Activated CD8-positive, alpha-beta T cell treated with anti-CD3 and anti-CD28 coated beads, Interleukin-2, amount 10 ng/mL, durations not matched to agents 7 days and 5 days (primary cell): Measurements from ENCODE around the gene GRAMD2B. TPM values are rescaled to one million over a fixed set of nuclear protein-coding genes. Genes with fewer than 3 reads are reported as not detected.

Experiments used
- ATAC-seq: fragments of 150-1000 bp; cut with Tn5 transposase; one replicate; pipeline ENCODE4 v1.10.0; 2021; ENCODE audit warnings: moderate library complexity
- CTCF ChIA-PET: fragments of 350-600 bp; sonication (Branson Sonifier 250); formaldehyde crosslinking; loops from one replicate; lab custom pipeline; 2021; ENCODE audit warnings: antibody characterized with exemption; lab: Charles Lee
- POLR2A ChIA-PET: fragments of 350-600 bp; sonication (Branson Sonifier 250); formaldehyde crosslinking; loops from one replicate; lab custom pipeline; 2021; ENCODE audit warnings: antibody characterized with exemption; lab: Charles Lee
- DNase-seq: peaks from one replicate; pipeline ENCODE4 v3.0.0-alpha.2; 2020
- H3K27ac Mint-ChIP-seq: one replicate; pipeline ENCODE4 v1.8.0; 2021; ENCODE audit warnings: mild to moderate bottlenecking, mixed read lengths
- H3K27me3 Mint-ChIP-seq: one replicate; pipeline ENCODE4 v1.8.0; 2021; ENCODE audit warnings: low read depth, mixed read lengths
- H3K36me3 Mint-ChIP-seq: one replicate; pipeline ENCODE4 v1.8.0; 2021; ENCODE audit warnings: low read depth, mixed read lengths
- H3K4me1 Mint-ChIP-seq: one replicate; pipeline ENCODE4 v1.8.0; 2021; ENCODE audit warnings: low read depth, mixed read lengths
- H3K4me3 Mint-ChIP-seq: one replicate; pipeline ENCODE4 v1.8.0; 2021; ENCODE audit warnings: mild to moderate bottlenecking, mixed read lengths
- H3K9me3 Mint-ChIP-seq: one replicate; pipeline ENCODE4 v1.8.0; 2022; ENCODE audit warnings: mixed read lengths; ENCODE audit not compliant: insufficient read depth
- total RNA-seq, 2 experiments: library from RNA; stranded (reverse); gene quantifications; one replicate each; pipeline ENCODE4 v1.2.3, GENCODE V29; 2021

GRAMD2B gene
- total RNA-seq, 2 experiments from 2014 or later, result 3.3 to 6.5 TPM

- H3K36me3 Mint-ChIP-seq, result peaks cover 24% of the 10 kb centered on the region
Measured at GRCh38 chr5:126482591-126482990, 59.4 kb downstream of the GRAMD2B start.

GRCh38 chr5:126483156-126483555 is 59.9 kb downstream of the GRAMD2B start:
- DNase-seq, result no peak
- peaks cover 28% of the 10 kb centered on the region for H3K36me3 Mint-ChIP-seq
- ChIA-PET CTCF (interaction anchor here (6.3 kb wide), 1 partner anchor 17 kb away, joined by 35 read pairs; no protein-coding TSS in a partner anchor), POLR2A (no interaction called here)
- H3K4me3 Mint-ChIP-seq, result no peak overlapping the region
- H3K27ac Mint-ChIP-seq, result no peak overlapping the region
- H3K9me3 Mint-ChIP-seq, result no peaks in the 10 kb centered on the region
- no peaks in the 10 kb centered on the region for H3K4me1 Mint-ChIP-seq
- ATAC-seq, result no peak
- H3K27me3 Mint-ChIP-seq, result no peaks in the 10 kb centered on the region

More at GRCh38 chr5:126482591-126482990, 59.4 kb downstream of the GRAMD2B start:
- Mint-ChIP-seq H3K9me3 (no peaks in the 10 kb centered on the region), H3K27me3 (no peaks in the 10 kb centered on the region), H3K4me3 (no peak overlapping the region), H3K4me1 (no peaks in the 10 kb centered on the region), H3K27ac (no peak overlapping the region)
- ChIA-PET CTCF (interaction anchor here (6.3 kb wide), 1 partner anchor 17 kb away, joined by 35 read pairs; no protein-coding TSS in a partner anchor), POLR2A (no interaction called here)
- no peak for DNase-seq
- ATAC-seq, result no peak

- Mint-ChIP-seq H3K36me3 (peaks cover 29% of the 10 kb centered on the region), H3K9me3 (no peaks in the 10 kb centered on the region), H3K4me3 (no peak overlapping the region), H3K27ac (no peak overlapping the region), H3K4me1 (no peaks in the 10 kb centered on the region), H3K27me3 (no peaks in the 10 kb centered on the region)
- no peak for DNase-seq
- POLR2A ChIA-PET, result no interaction called here
- ATAC-seq, result no peak
- CTCF ChIA-PET, result interaction anchor here (6.3 kb wide), 1 partner anchor 16 kb away, joined by 35 read pairs; no protein-coding TSS in a partner anchor
Measured at GRCh38 chr5:126484253-126484652, 61.0 kb downstream of the GRAMD2B start.

- ATAC-seq (no peak), DNase-seq (no peak)
- peaks cover 22% of the 10 kb centered on the region for H3K36me3 Mint-ChIP-seq
- no peaks in the 10 kb centered on the region for H3K27me3 Mint-ChIP-seq
- H3K27ac Mint-ChIP-seq, result no peak overlapping the region
- H3K4me3 Mint-ChIP-seq, result no peak overlapping the region
- no peaks in the 10 kb centered on the region for H3K4me1 Mint-ChIP-seq
- H3K9me3 Mint-ChIP-seq, result no peaks in the 10 kb centered on the region
- CTCF ChIA-PET, result interaction anchor here (6.3 kb wide), 1 partner anchor 13 kb away, joined by 35 read pairs; no protein-coding TSS in a partner anchor
- POLR2A ChIA-PET, result no interaction called here
Measured at GRCh38 chr5:126486332-126486731, 63.1 kb downstream of the GRAMD2B start.

GRCh38 chr5:126487596-126487995 is 64.4 kb downstream of the GRAMD2B start:
- no peaks in the 10 kb centered on the region for H3K9me3 Mint-ChIP-seq
- POLR2A ChIA-PET, result no interaction called here
- H3K36me3 Mint-ChIP-seq, result peaks cover 18% of the 10 kb centered on the region
- CTCF ChIA-PET, result interaction anchor here (6.3 kb wide), 1 partner anchor 12 kb away, joined by 35 read pairs; no protein-coding TSS in a partner anchor
- no peak overlapping the region for H3K27ac Mint-ChIP-seq
- DNase-seq (no peak), ATAC-seq (no peak)
- no peak overlapping the region for H3K4me3 Mint-ChIP-seq
- H3K27me3 Mint-ChIP-seq, result no peaks in the 10 kb centered on the region
- no peaks in the 10 kb centered on the region for H3K4me1 Mint-ChIP-seq

GRCh38 chr5:126488443-126489065 is 65.3 kb downstream of the GRAMD2B start:
- Mint-ChIP-seq H3K27ac (no peak overlapping the region), H3K9me3 (no peaks in the 10 kb centered on the region), H3K27me3 (no peaks in the 10 kb centered on the region), H3K4me1 (no peaks in the 10 kb centered on the region), H3K4me3 (no peak overlapping the region), H3K36me3 (peaks cover 10% of the 10 kb centered on the region)
- CTCF ChIA-PET, result interaction anchor here (0.8 to 5.2 kb wide), 2 partner anchors 12 to 13 kb away, joined by 3 to 30 read pairs; no protein-coding TSS in a partner anchor
- POLR2A ChIA-PET, result no interaction called here
- ATAC-seq (no peak), DNase-seq (no peak)

GRCh38 chr5:126490167-126490940 is 67.1 kb downstream of the GRAMD2B start:
- POLR2A ChIA-PET, result no interaction called here
- Mint-ChIP-seq H3K27ac (no peak overlapping the region), H3K4me3 (no peak overlapping the region), H3K27me3 (no peaks in the 10 kb centered on the region), H3K9me3 (no peaks in the 10 kb centered on the region), H3K4me1 (no peaks in the 10 kb centered on the region), H3K36me3 (peaks cover 6% of the 10 kb centered on the region)
- no peak for ATAC-seq
- DNase-seq, result no peak
- CTCF ChIA-PET, result interaction anchor here (1.4 to 5.2 kb wide), 3 partner anchors 10 to 151 kb away, joined by 3 to 30 read pairs (median 3); no protein-coding TSS in a partner anchor

- ATAC-seq (no peak), DNase-seq (no peak)
- H3K27me3 Mint-ChIP-seq, result no peaks in the 10 kb centered on the region
- H3K36me3 Mint-ChIP-seq, result peaks cover 5% of the 10 kb centered on the region
- H3K4me3 Mint-ChIP-seq, result no peak overlapping the region
- CTCF ChIA-PET, result interaction anchor here (0.6 to 5.2 kb wide), 5 partner anchors 7 to 1670 kb away, joined by 3 to 30 read pairs (median 3); partner anchors contain the start of gene GRAMD2B
- no peak overlapping the region for H3K27ac Mint-ChIP-seq
- POLR2A ChIA-PET, result no interaction called here
- no peaks in the 10 kb centered on the region for H3K9me3 Mint-ChIP-seq
- no peaks in the 10 kb centered on the region for H3K4me1 Mint-ChIP-seq
Measured at GRCh38 chr5:126492939-126493338, 69.7 kb downstream of the GRAMD2B start.

- ATAC-seq (no peak), DNase-seq (no peak)
- H3K36me3 Mint-ChIP-seq, result peaks cover 2% of the 10 kb centered on the region
- H3K9me3 Mint-ChIP-seq, result no peaks in the 10 kb centered on the region
- H3K4me1 Mint-ChIP-seq, result no peaks in the 10 kb centered on the region
- H3K27ac Mint-ChIP-seq, result no peak overlapping the region
- POLR2A ChIA-PET, result no interaction called here
- CTCF ChIA-PET, result interaction anchor here (1.2 kb wide), 1 partner anchor 14 kb away, joined by 3 read pairs; no protein-coding TSS in a partner anchor
- no peak overlapping the region for H3K4me3 Mint-ChIP-seq
- H3K27me3 Mint-ChIP-seq, result no peaks in the 10 kb centered on the region
Measured at GRCh38 chr5:126494393-126494792, 71.2 kb downstream of the GRAMD2B start.

- H3K4me1 Mint-ChIP-seq, result peaks cover 5% of the 10 kb centered on the region
- ATAC-seq (no peak), DNase-seq (no peak)
- H3K9me3 Mint-ChIP-seq, result no peaks in the 10 kb centered on the region
- H3K36me3 Mint-ChIP-seq, result no peaks in the 10 kb centered on the region
- POLR2A ChIA-PET, result no interaction called here
- no peaks in the 10 kb centered on the region for H3K27me3 Mint-ChIP-seq
- CTCF ChIA-PET, result interaction anchor here (1.1 to 2.9 kb wide), 2 partner anchors 19 to 143 kb away, joined by 4 to 15 read pairs; no protein-coding TSS in a partner anchor
- no peak overlapping the region for H3K27ac Mint-ChIP-seq
- H3K4me3 Mint-ChIP-seq, result no peak overlapping the region
Measured at GRCh38 chr5:126497506-126497905, 74.3 kb downstream of the GRAMD2B start.

GRCh38 chr5:126499278-126499677 is 76.1 kb downstream of the GRAMD2B start:
- DNase-seq (no peak), ATAC-seq (no peak)
- Mint-ChIP-seq H3K9me3 (no peaks in the 10 kb centered on the region), H3K4me1 (peaks cover 5% of the 10 kb centered on the region), H3K4me3 (no peak overlapping the region), H3K36me3 (no peaks in the 10 kb centered on the region), H3K27ac (no peak overlapping the region), H3K27me3 (no peaks in the 10 kb centered on the region)
- CTCF ChIA-PET, result interaction anchor here (0.7 to 3.7 kb wide), 34 partner anchors 9 to 470 kb away, joined by 3 to 89 read pairs (median 9); partner anchors contain the start of gene GRAMD2B
- POLR2A ChIA-PET, result interaction anchor here (1.0 to 1.3 kb wide), 3 partner anchors 44 to 76 kb away, joined by 3 read pairs; partner anchors contain the start of gene GRAMD2B
